Measurements from ENCODE around the gene HPX. TPM values are rescaled to one million over a fixed set of nuclear protein-coding genes. Genes with fewer than 3 reads are reported as not detected.

HPX gene
- total RNA-seq, 1 donor from 2014 or later = 0.35 TPM

- DNase-seq = no peak
- intact Hi-C loops (cut with DNase I) = no loop called here
- ATAC-seq (ENCODE audit: poor library complexity) = no peak
These were observed 8.9 kb downstream of the HPX start for GRCh38 chr11:6431861-6432260.

GRCh38 chr11:6427516-6427915 lies 13.3 kb downstream of the HPX start:
- DNase-seq = no peak
- intact Hi-C loops (cut with DNase I) = no loop called here
- no peak for ATAC-seq (ENCODE audit: poor library complexity)

GRCh38 chr11:6420677-6421076 lies 20.1 kb downstream of the HPX start:
- ATAC-seq (ENCODE audit: poor library complexity) (no peak), DNase-seq (no peak)
- intact Hi-C loops (cut with DNase I) = loop anchor here (5.0 kb wide), 1 partner anchor 33 kb away; no protein-coding TSS in a partner anchor

GRCh38 chr11:6419009-6419631 lies 21.7 kb downstream of the HPX start, which contains the start of gene APBB1:
Gene APBB1 (minus strand): TSS chr11:6419094. CDS start chr11:6411347, 7,747 bp downstream.
- intact Hi-C loops (cut with DNase I) = no loop called here
- peak; percentile 82 for DNase-seq
- peak; percentile 97 for ATAC-seq (ENCODE audit: poor library complexity)

- intact Hi-C loops (cut with DNase I) = no loop called here
- peak; percentile 44 for ATAC-seq (ENCODE audit: poor library complexity)
- peak; percentile 54 for DNase-seq
These were observed 22.2 kb downstream of the HPX start for GRCh38 chr11:6418557-6419008.

- peak; percentile 77 for ATAC-seq (ENCODE audit: poor library complexity)
These were observed 22.8 kb downstream of the HPX start for GRCh38 chr11:6417907-6418556.

GRCh38 chr11:6415797-6416196 lies 25.0 kb downstream of the HPX start:
- ATAC-seq (ENCODE audit: poor library complexity) = no peak
- intact Hi-C loops (cut with DNase I) = no loop called here

More at GRCh38 chr11:6417907-6418556, 22.8 kb downstream of the HPX start:
- intact Hi-C loops (cut with DNase I) = no loop called here
- DNase-seq = no peak

GRCh38 chr11:6414874-6415328 lies 25.9 kb downstream of the HPX start:
- intact Hi-C loops (cut with DNase I) = no loop called here
- no peak for DNase-seq
- ATAC-seq (ENCODE audit: poor library complexity) = no peak

More at GRCh38 chr11:6415797-6416196, 25.0 kb downstream of the HPX start:
- no peak for DNase-seq

- intact Hi-C loops (cut with DNase I) = no loop called here
- DNase-seq = no peak
- ATAC-seq (ENCODE audit: poor library complexity) = no peak
These were observed 27.0 kb downstream of the HPX start for GRCh38 chr11:6413791-6414201.

GRCh38 chr11:6411594-6412031 lies 29.2 kb downstream of the HPX start:
- intact Hi-C loops (cut with DNase I) = no loop called here
- no peak for ATAC-seq (ENCODE audit: poor library complexity)
- DNase-seq = no peak

- intact Hi-C loops (cut with DNase I) = no loop called here
- no peak for ATAC-seq (ENCODE audit: poor library complexity)
- DNase-seq = no peak
These were observed 29.9 kb downstream of the HPX start for GRCh38 chr11:6410695-6411430.

GRCh38 chr11:6406370-6406769 lies 34.4 kb downstream of the HPX start:
- DNase-seq (no peak), ATAC-seq (ENCODE audit: poor library complexity) (no peak)

GRCh38 chr11:6405846-6406245 lies 34.9 kb downstream of the HPX start:
- no peak for ATAC-seq (ENCODE audit: poor library complexity)
- intact Hi-C loops (cut with DNase I) = no loop called here
- no peak for DNase-seq

More at GRCh38 chr11:6406370-6406769, 34.4 kb downstream of the HPX start:
- intact Hi-C loops (cut with DNase I) = no loop called here

- intact Hi-C loops (cut with DNase I) = no loop called here
- ATAC-seq (ENCODE audit: poor library complexity) (no peak), DNase-seq (no peak)
These were observed 35.6 kb downstream of the HPX start for GRCh38 chr11:6405052-6405667.

GRCh38 chr11:6404342-6405051 lies 36.3 kb downstream of the HPX start:
- ATAC-seq (ENCODE audit: poor library complexity) (no peak), DNase-seq (no peak)
- intact Hi-C loops (cut with DNase I) = no loop called here

- intact Hi-C loops (cut with DNase I) = no loop called here
- ATAC-seq (ENCODE audit: poor library complexity) (no peak), DNase-seq (no peak)
These were observed 37.2 kb downstream of the HPX start for GRCh38 chr11:6403539-6403938.

GRCh38 chr11:6402561-6402981 lies 38.2 kb downstream of the HPX start:
- intact Hi-C loops (cut with DNase I) = no loop called here
- ATAC-seq (ENCODE audit: poor library complexity) (no peak), DNase-seq (no peak)

GRCh38 chr11:6402061-6402470 lies 38.7 kb downstream of the HPX start:
- ATAC-seq (ENCODE audit: poor library complexity) = no peak
- intact Hi-C loops (cut with DNase I) = no loop called here
- DNase-seq = no peak

Data from Right ventricle myocardium superior (tissue), 1 donor.